GM12878 (cell line): ENCODE results near the gene CDO1.

Experiments used
- CBFB ChIP-seq: IDR thresholded peaks from 2 replicates; pipeline ENCODE4 v1.6.1; 2016; ENCODE audit warnings: antibody characterized with exemption, low read depth
- CREM ChIP-seq: IDR thresholded peaks from 2 replicates; pipeline ENCODE4 v1.6.1; 2014; ENCODE audit warnings: antibody characterized with exemption, low read depth
- CTCF ChIP-seq, 3 experiments: IDR thresholded peaks in 2 of 3; conservative IDR thresholded peaks in 1 of 3; 2 replicates each; pipeline ENCODE4 v1.5.1; 2011; ENCODE audit warnings: low read depth in 3 of 3, low read length in 3 of 3, mild to moderate bottlenecking in 3 of 3, control low read depth in 2 of 3, moderate library complexity in 2 of 3, inconsistent platforms in 1 of 3, mixed read lengths in 1 of 3; ENCODE audit not compliant: control insufficient read depth in 2 of 3, insufficient read depth in 1 of 3; ENCODE audit errors: extremely low read depth in 1 of 3
- HDAC6 ChIP-seq: fragments of 200-600 bp; sonication (generic); IDR thresholded peaks from one replicate; pipeline ENCODE4 v1.8.0; 2017; ENCODE audit warnings: antibody characterized with exemption; ENCODE audit not compliant: unreplicated experiment
- MAX ChIP-seq: IDR thresholded peaks from 2 replicates; pipeline ENCODE4 v1.6.1; 2012; ENCODE audit warnings: low read depth, low read length, improper control_type of control experiment
- NR2C1 ChIP-seq: fragments of 450-650 bp; IDR thresholded peaks from 2 replicates; pipeline ENCODE4 v1.6.1; 2017; ENCODE audit warnings: antibody characterized with exemption, mild to moderate bottlenecking, moderate library complexity
- POLR2A ChIP-seq: IDR thresholded peaks from 2 replicates; pipeline ENCODE4 v1.6.1; 2011; ENCODE audit warnings: low read depth, mild to moderate bottlenecking, low read length
- POU2F2 ChIP-seq: IDR thresholded peaks from 3 replicates; pipeline ENCODE4 v1.6.1; 2011; ENCODE audit warnings: low read depth, mild to moderate bottlenecking, low read length, borderline replicate concordance
- TAF1 ChIP-seq: IDR thresholded peaks from 2 replicates; pipeline ENCODE4 v1.6.1; 2011; ENCODE audit warnings: mild to moderate bottlenecking, low read depth, low read length, borderline replicate concordance
- YY1 ChIP-seq: IDR thresholded peaks from 2 replicates; pipeline ENCODE4 v1.6.1; 2011; ENCODE audit warnings: low read depth, mild to moderate bottlenecking, low read length
- TF ChIP-seq, protein P1 (sequence below): IDR thresholded peaks from 2 replicates; pipeline ENCODE4 v1.6.1; 2011; ENCODE audit warnings: borderline replicate concordance, low read depth, mild to moderate bottlenecking, moderate library complexity, mixed read lengths, low read length; ENCODE audit not compliant: insufficient read depth; ENCODE audit errors: extremely low read length

DNA sequence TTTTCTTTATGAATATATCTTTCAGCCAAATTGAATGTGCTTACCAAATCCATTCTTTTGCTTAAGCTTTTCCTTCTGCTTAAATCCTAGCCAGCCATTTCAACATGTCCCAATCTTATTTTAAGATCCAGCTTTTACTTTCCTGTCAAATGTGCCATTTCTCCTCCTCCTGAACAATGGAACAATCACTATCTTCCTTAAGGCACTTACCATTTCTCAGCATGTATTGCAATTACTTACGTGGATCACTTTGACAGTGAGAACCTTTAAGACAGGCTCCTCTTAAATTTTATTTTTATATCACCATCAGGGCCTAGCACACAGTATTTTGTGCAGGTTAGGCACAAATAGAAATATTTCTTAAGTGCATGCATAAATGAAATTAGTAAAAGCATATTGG lies 4.4 kb upstream of the CDO1 start:
- no peak for TF ChIP-seq TAF1
- TF ChIP-seq HDAC6, result no peak
- TF ChIP-seq YY1, result no peak
- TF ChIP-seq, protein P1, sequence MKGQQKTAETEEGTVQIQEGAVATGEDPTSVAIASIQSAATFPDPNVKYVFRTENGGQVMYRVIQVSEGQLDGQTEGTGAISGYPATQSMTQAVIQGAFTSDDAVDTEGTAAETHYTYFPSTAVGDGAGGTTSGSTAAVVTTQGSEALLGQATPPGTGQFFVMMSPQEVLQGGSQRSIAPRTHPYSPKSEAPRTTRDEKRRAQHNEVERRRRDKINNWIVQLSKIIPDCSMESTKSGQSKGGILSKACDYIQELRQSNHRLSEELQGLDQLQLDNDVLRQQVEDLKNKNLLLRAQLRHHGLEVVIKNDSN, result no peak
- TF ChIP-seq POU2F2, result no peak
- no peak for TF ChIP-seq CTCF (IDR thresholded peaks at IDR 0.05 in 2 of 3, conservative IDR thresholded peaks at IDR 0.05 in 1 of 3; ENCODE audit: control insufficient read depth in 2 of 3, extremely low read depth in 1 of 3, insufficient read depth in 1 of 3, low read depth in 3 of 3, low read length in 3 of 3)
- TF ChIP-seq MAX, result no peak
- no peak for TF ChIP-seq POLR2A
- TF ChIP-seq NR2C1, result no peak
- no peak for TF ChIP-seq CREM
- no peak for TF ChIP-seq CBFB
